Inflammatory macrophage (primary cell): ENCODE measurements around the gene IRF8.
A peak's percentile ranks its signal among the peaks of the same experiment; 100 is the strongest.
"Not testable (repeated sequence)": the region's sequence is repeated elsewhere in the genome, so short reads cannot be mapped to it uniquely, and the experiment has no call there.

Experiments
- DNase-seq, 2 donors: peaks; one replicate each; pipeline ENCODE4 v3.0.0-alpha.2; 2020 to 2022

The IRF8 gene

GRCh38 chr16:85894266-85894665 is 4.7 kb upstream of the IRF8 start:
- DNase-seq: no peak

- DNase-seq: peak; percentile 64 to 65
These were observed 1.6 kb upstream of the IRF8 start for GRCh38 chr16:85897382-85897781.

DNA sequence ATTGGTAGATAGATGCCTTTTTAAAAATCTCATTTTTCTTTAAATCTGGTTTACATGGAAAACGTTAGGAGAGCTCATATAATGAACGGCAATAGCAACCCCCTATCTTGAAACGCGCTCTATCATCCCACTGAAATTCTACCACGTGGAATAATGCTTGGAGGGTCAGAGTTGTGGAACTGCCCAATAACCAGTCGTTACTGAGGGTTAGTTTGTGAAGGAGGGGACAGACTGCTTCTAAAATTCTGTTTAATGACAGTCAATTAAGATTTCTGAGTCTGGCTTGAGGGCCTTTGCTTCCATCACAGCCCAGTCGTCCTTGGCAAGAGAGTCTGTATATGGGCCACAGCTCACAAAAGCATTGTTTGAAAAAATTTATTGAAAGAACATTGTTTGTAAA is 482 bp downstream of the IRF8 start:
- DNase-seq: no peak

- DNase-seq: peak; percentile 43 to 47
These were observed 1.2 kb downstream of the IRF8 start for GRCh38 chr16:85900027-85900792.

- no peak for DNase-seq
These were observed 2.1 kb downstream of the IRF8 start for GRCh38 chr16:85901110-85901509.

DNA sequence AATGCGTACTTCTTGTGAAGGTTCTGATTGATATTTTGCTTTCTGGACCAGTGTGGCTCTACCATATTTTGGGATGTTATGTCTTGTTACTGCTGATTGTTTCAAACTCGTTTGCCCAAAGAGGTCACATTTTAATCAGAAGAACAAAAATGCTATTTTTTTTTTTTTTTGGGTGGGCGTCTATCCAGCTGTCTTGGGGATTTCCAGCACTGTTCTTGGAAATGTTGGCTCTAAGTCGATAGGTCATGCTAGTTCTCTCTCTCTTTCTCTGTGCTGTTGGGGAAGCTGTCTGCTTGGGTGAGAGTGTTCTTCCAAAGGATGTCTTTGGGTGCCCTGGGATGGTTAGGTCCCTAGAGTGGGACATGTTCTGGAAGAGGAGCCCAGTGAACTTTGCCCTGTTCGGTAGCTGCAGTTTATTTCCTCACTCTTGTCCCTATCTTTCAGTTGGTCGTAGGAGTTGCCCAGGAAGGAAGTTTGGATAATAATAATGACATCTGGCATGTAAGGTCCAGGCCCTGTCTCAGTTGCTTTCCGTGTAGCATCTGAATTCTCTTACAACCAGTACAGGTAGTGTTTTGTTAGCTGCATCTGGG is 2.9 kb downstream of the IRF8 start:
- DNase-seq: peak; percentile 51 to 59

DNA sequence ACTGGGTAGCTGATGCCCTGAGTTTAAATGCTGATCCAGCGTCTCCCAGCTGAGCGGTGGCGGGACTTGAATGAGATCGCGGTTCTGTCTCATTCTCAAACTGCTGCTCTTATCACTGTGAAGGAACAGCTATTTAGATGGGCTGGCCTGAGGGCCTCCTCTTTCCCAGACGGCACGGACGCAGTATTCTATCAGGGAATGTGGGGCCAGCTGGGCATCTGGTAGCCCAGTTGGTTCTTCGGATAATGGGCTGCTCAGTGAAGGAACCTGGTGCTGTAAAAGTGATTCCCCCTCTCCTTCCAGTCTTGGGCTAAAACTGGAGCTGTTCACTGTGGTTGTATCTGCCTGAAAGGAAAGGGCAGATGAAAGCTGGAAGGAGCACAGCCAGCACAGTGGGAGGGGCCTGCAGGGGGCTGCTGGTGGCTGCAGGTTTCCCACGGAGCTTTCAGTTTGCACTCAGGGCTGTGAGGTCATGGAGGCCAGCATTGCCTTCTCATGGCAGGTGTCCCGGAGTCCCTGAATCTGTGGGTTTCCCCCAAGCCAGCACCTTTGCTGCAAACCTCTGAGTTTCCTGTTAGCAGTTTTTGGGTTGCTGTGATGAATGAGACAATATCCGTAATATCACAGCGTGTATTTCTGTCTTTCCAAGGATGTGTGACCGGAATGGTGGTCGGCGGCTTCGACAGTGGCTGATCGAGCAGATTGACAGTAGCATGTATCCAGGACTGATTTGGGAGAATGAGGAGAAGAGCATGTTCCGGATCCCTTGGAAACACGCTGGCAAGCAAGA is 3.6 kb downstream of the IRF8 start:
- no peak for DNase-seq

- peak; percentile 49 to 60 for DNase-seq
These were observed 4.6 kb downstream of the IRF8 start for GRCh38 chr16:85903559-85903958.

DNA sequence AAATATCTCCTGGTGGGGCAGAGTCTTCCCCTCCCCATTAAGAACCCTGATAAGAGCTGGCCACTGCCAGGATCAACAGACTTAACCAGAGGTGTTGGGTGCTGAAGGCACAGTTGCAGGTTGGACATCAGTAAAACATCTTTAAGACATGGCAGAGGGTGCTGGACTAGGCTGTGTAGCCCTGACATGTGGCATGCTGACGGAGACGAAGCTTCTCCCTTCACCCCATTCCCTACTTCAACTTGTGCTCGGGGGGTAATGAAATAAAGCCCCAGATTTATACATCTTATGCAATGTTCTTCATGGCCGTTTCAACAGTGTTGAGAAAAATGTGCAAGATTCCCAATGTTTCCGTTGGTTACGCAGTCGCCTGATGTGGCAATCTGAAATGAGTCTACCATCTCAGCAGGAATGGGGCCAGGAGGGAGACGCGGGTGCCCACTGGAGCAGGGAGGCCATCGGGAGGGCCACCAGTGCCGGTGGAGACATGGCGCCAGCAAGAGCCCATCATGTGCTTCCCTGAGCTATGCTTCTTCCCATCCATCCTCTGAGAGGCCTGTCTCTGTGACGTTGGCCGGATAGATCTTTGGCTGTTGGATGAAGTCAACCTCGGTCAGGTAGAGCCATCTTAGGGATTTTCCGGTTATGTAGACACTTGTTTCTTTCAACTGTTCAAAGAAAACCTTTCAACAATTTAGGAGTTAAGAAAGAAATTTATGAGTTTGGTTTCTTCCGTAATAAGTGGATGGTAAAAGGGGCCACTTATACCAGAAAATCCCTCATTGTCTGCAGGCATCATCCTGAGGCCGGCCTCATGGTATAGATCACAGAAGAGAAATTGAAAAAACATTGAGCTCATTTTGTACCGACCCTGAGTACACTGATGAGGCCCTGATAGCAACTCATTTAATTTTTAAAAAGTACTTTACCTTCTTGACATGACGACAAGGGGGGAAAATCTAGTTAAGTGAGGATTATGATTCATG is 6.4 kb downstream of the IRF8 start:
- peak; percentile 54 to 79 for DNase-seq

DNA sequence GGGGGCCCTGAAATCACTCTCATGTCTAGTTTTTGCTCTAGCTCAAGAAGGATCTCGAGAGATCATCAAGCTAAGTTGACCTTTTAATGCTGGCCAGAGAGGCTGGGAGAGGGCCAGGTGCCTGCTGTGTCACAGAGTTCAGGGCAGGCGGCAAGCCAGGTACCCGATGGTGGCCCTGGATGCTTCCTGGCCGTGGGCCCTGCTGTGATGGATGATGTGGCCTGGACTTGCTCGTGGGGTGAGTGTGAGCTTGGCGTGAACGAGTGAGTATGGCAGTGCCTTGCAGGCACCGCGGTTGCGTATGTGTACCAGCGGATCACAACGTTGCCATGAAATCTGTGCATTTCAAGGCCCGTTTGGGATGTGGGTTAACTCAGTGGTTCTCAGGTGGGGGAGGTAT is 7.4 kb downstream of the IRF8 start:
- DNase-seq: no peak

- not testable (repeated sequence) for DNase-seq
These were observed 8.3 kb downstream of the IRF8 start for GRCh38 chr16:85907231-85907630.

DNA sequence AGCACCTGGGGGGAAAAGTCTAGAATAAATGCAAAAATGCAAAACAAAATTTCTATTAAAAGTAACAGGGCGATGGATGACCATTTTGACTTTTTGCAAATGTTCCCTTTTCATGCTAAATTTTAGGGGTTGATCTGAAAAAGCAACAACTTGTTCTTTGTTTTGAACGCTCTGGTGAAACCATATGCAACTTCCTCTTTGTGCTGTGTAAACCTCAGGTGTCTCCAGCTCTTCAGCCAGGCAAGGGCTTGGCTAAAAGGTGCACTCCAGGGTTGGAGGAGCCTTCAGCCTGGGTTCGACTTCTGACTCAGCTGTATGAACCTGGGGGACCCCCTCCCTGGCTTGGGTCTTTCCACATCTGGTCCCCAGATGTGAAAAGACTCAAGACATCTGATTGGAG is 9.5 kb downstream of the IRF8 start:
- DNase-seq: peak; percentile 48 to 60

- peak; percentile 79 to 83 for DNase-seq
These were observed 10.1 kb downstream of the IRF8 start for GRCh38 chr16:85908889-85909589.

- no peak for DNase-seq
These were observed 11.2 kb downstream of the IRF8 start for GRCh38 chr16:85909932-85910853.

- no peak for DNase-seq
These were observed 11.9 kb downstream of the IRF8 start for GRCh38 chr16:85910854-85911247.

DNA sequence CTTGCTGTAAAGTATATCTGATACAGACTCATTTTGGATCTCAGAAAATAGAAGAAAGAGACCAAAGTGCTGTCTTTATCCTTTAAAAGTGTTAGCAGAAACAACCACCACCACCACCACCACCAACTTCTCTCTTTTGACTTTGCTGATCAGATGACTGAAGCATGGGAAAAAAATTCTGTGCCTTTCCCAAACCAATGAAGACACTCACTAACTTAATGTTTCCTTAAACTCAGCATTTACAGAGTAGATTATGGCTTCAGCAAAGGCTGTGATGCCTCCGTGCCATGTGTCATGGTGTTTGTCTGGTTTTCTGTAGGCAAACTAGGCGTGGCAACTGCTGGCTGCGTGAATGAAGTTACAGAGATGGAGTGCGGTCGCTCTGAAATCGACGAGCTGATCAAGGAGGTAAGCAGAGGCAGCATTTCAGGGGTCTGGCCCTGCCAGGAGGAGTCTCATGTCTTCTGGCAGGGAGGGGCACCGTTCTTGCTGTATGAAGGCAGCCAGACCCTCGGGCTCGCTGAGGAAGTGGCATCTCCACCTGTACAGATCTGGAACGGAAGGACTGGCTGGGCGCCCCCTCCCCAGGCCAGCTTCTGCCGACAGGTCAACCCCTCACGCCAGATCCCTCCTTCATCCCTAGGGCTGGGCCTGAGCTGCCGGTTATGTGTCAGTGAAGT is 12.4 kb downstream of the IRF8 start:
- DNase-seq: peak; percentile 64 to 70

- peak; percentile 88 to 91 for DNase-seq
These were observed 13.4 kb downstream of the IRF8 start for GRCh38 chr16:85912211-85912974.

DNA sequence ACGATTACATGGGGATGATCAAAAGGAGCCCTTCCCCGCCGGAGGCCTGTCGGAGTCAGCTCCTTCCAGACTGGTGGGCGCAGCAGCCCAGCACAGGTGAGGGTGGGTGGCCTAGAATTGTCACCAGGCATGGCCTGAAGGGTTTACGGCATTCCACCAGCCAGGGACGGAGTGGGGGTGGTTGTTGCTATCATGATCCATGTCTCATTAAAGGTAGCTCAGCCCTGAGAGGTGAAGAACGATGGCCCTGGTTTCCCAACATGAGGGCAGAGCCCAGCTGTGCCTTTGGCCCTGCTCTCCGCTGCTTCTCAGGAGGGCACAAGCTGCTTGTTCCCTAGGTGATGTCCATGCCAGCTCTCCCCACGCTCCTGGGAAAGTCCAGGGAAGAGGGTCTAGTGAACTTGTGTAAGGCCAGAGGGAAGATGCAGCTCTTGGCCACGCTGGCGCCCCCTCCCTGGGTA is 14.2 kb downstream of the IRF8 start:
- no peak for DNase-seq
